H9 (cell line): ENCODE data around the gene RETN. TPM values are rescaled to one million over a fixed set of nuclear protein-coding genes. Genes with fewer than 3 reads are reported as not detected.
A peak's percentile ranks its signal among the peaks of the same experiment; 100 is the strongest.

Experiments used
- DNase-seq: peaks from one replicate; pipeline ENCODE4 v3.0.0-alpha.2; 2017
- H2AFZ ChIP-seq: one replicate; pipeline ENCODE4 v1.6.1; 2013; ENCODE audit warnings: mild to moderate bottlenecking, low read length, control low read depth, moderate library complexity
- H2AK5ac ChIP-seq: 2 replicates; pipeline ENCODE4 v1.6.1; 2013; ENCODE audit warnings: low read length, control low read depth, mixed read lengths; ENCODE audit not compliant: insufficient read length
- H2BK120ac ChIP-seq: one replicate; pipeline ENCODE4 v1.6.1; 2013; ENCODE audit warnings: low read depth, mild to moderate bottlenecking, low read length, control low read depth, inconsistent platforms; ENCODE audit not compliant: poor library complexity, severe bottlenecking
- H2BK12ac ChIP-seq: 2 replicates; pipeline ENCODE4 v1.6.1; 2013; ENCODE audit warnings: low read length, control low read depth, mixed read lengths, low read depth; ENCODE audit not compliant: insufficient read length
- H2BK15ac ChIP-seq: 2 replicates; pipeline ENCODE4 v1.6.1; 2013; ENCODE audit warnings: low read depth, low read length, control low read depth
- H2BK20ac ChIP-seq: one replicate; pipeline ENCODE4 v1.6.1; 2013; ENCODE audit warnings: low read depth, mild to moderate bottlenecking, low read length, control low read depth, inconsistent platforms; ENCODE audit not compliant: poor library complexity, severe bottlenecking
- H2BK5ac ChIP-seq: 2 replicates; pipeline ENCODE4 v1.6.1; 2013; ENCODE audit warnings: low read length, control low read depth, mixed read lengths; ENCODE audit not compliant: insufficient read length
- H3K14ac ChIP-seq: 2 replicates; pipeline ENCODE4 v1.6.1; 2013; ENCODE audit warnings: low read length, control low read depth; ENCODE audit not compliant: insufficient read depth
- H3K18ac ChIP-seq: 2 replicates; pipeline ENCODE4 v1.6.1; 2013; ENCODE audit warnings: low read depth, mild to moderate bottlenecking, mixed read lengths, low read length, control low read depth; ENCODE audit not compliant: insufficient read length
- H3K23ac ChIP-seq: 2 replicates; pipeline ENCODE4 v1.6.1; 2013; ENCODE audit warnings: low read length, control low read depth, mixed read lengths, low read depth; ENCODE audit not compliant: insufficient read length
- H3K23me2 ChIP-seq: 2 replicates; pipeline ENCODE4 v1.6.1; 2013; ENCODE audit warnings: low read depth, mild to moderate bottlenecking, mixed read lengths, low read length, control low read depth; ENCODE audit not compliant: insufficient read length, poor library complexity, severe bottlenecking
- H3K27ac ChIP-seq: 2 replicates; pipeline ENCODE4 v1.5.1; 2013; ENCODE audit warnings: low read length, control low read depth, mixed read lengths, low read depth; ENCODE audit not compliant: insufficient read length
- H3K27me3 ChIP-seq: 2 replicates; pipeline ENCODE4 v1.6.1; 2013; ENCODE audit warnings: low read length, control low read depth, inconsistent platforms; ENCODE audit not compliant: insufficient read depth
- H3K4ac ChIP-seq: 2 replicates; pipeline ENCODE4 v1.6.1; 2013; ENCODE audit warnings: low read depth, mild to moderate bottlenecking, control low read depth, inconsistent platforms, low read length, moderate library complexity
- H3K4me1 ChIP-seq: 2 replicates; pipeline ENCODE4 v1.6.1; 2013; ENCODE audit warnings: low read length, control low read depth, inconsistent platforms; ENCODE audit not compliant: insufficient read depth
- H3K4me2 ChIP-seq: 2 replicates; pipeline ENCODE4 v1.6.1; 2013; ENCODE audit warnings: low read length, control low read depth, mixed read lengths; ENCODE audit not compliant: insufficient read length, insufficient read depth
- H3K56ac ChIP-seq: 2 replicates; pipeline ENCODE4 v1.6.1; 2013; ENCODE audit warnings: low read depth, mild to moderate bottlenecking, mixed read lengths, low read length, control low read depth; ENCODE audit not compliant: insufficient read length
- H3K79me1 ChIP-seq: 2 replicates; pipeline ENCODE4 v1.6.1; 2013; ENCODE audit warnings: low read depth, mild to moderate bottlenecking, moderate library complexity, low read length, control low read depth, inconsistent platforms; ENCODE audit not compliant: insufficient read depth, poor library complexity, severe bottlenecking
- H3K79me2 ChIP-seq: 2 replicates; pipeline ENCODE4 v1.6.1; 2013; ENCODE audit warnings: low read length, control low read depth, inconsistent platforms; ENCODE audit not compliant: insufficient read depth
- H3K9ac ChIP-seq: 2 replicates; pipeline ENCODE4 v1.6.1; 2013; ENCODE audit warnings: low read length, control low read depth, mixed read lengths; ENCODE audit not compliant: insufficient read length; ENCODE audit errors: extremely low read depth
- H3K9me3 ChIP-seq: one replicate; pipeline ENCODE4 v1.6.1; 2013; ENCODE audit warnings: low read depth, low read length, inconsistent platforms; ENCODE audit not compliant: control insufficient read depth
- H3T11ph ChIP-seq: one replicate; pipeline ENCODE4 v1.6.1; 2013; ENCODE audit warnings: mild to moderate bottlenecking, low read length, control low read depth, inconsistent platforms
- H4K20me1 ChIP-seq: one replicate; pipeline ENCODE4 v1.6.1; 2013; ENCODE audit not compliant: control insufficient read depth, insufficient read length, insufficient read depth
- H4K5ac ChIP-seq: 2 replicates; pipeline ENCODE4 v1.6.1; 2013; ENCODE audit warnings: low read depth, mild to moderate bottlenecking, mixed read lengths, low read length, control low read depth; ENCODE audit not compliant: insufficient read length
- H4K8ac ChIP-seq: replicated peaks from 2 replicates; pipeline ENCODE4 v1.6.1; 2013; ENCODE audit warnings: low read length, control low read depth, mixed read lengths, low read depth; ENCODE audit not compliant: insufficient read length
- H4K91ac ChIP-seq: 2 replicates; pipeline ENCODE4 v1.6.1; 2013; ENCODE audit warnings: low read depth, mild to moderate bottlenecking, moderate library complexity, mixed read lengths, low read length, control low read depth; ENCODE audit not compliant: insufficient read length
- H3K27ac Mint-ChIP-seq, 3 experiments: 2 replicates in 2 of 3; 3 replicates in 1 of 3; pipeline ENCODE4 v1.8.0; 2020 to 2021; ENCODE audit warnings: mixed read lengths in 3 of 3, mild to moderate bottlenecking in 1 of 3, moderate library complexity in 1 of 3
- H3K27me3 Mint-ChIP-seq: 2 replicates; pipeline ENCODE4 v1.8.0; 2021; ENCODE audit warnings: low read depth, mild to moderate bottlenecking, moderate library complexity, mixed read lengths
- H3K36me3 Mint-ChIP-seq, 3 experiments: 2 replicates in 2 of 3; 3 replicates in 1 of 3; pipeline ENCODE4 v1.8.0; 2020 to 2021; ENCODE audit warnings: low read depth in 3 of 3, mixed read lengths in 3 of 3; ENCODE audit not compliant: insufficient read depth in 1 of 3
- H3K4me1 Mint-ChIP-seq, 2 experiments: 2 replicates each; pipeline ENCODE4 v1.8.0; 2020; ENCODE audit warnings: mixed read lengths in 2 of 2
- H3K4me3 Mint-ChIP-seq, 2 experiments: 2 replicates in 1 of 2; 3 replicates in 1 of 2; pipeline ENCODE4 v1.8.0; 2020 to 2021; ENCODE audit warnings: mild to moderate bottlenecking in 2 of 2, mixed read lengths in 2 of 2, moderate library complexity in 1 of 2
- H3K9me3 Mint-ChIP-seq, 2 experiments: 2 replicates in 1 of 2; 3 replicates in 1 of 2; pipeline ENCODE4 v1.8.0; 2020; ENCODE audit warnings: mild to moderate bottlenecking in 2 of 2, mixed read lengths in 2 of 2, moderate library complexity in 1 of 2
- WGBS: extraction: QIAGEN DNeasy Blood & Tissue Kit; methylation state at CpG from one replicate; pipeline ENCODE4 v1.1.7; 2013; ENCODE audit warnings: missing lambda C conversion rate, low lambda C conversion rate, mixed read lengths; ENCODE audit not compliant: insufficient read length; ENCODE audit errors: extremely low coverage; 5-methylcytosine and 5-hydroxymethylcytosine counted together
- total RNA-seq: library from RNA; stranded (reverse); gene quantifications from 2 replicates; pipeline ENCODE4 v1.2.1, GENCODE V29; 2021
- TF ChIP-seq, protein P1 (sequence below): fragments of 200-600 bp; sonication (generic); conservative IDR thresholded peaks from 3 replicates; pipeline ENCODE4 v1.8.0; 2021; ENCODE audit warnings: antibody characterized with exemption, mild to moderate bottlenecking

RETN gene
- total RNA-seq, 1 experiment from 2014 or later, result not detected

DNA sequence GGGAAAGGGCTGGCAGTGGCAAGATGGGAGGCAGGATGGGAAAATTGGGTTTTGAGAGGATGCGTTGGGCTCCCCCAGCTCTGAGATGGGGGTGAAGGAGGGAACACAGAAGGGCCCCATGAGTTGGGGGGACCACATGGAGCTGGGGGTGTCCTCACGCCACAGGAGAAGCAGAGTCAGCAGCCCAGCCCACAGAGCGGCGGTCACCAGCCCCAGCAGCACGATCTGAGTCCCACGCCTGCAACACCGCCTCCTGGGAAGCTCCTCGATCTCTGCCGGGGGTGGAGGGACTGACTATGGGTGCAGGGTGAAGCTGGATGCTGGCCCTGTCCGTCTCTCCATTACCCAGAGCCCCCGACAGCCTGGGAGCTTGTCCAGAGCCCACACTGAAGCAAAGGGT lies 29.7 kb downstream of the RETN start:
- H3K14ac ChIP-seq, result peak overlapping the region; percentile 63
- H3K23ac ChIP-seq, result no peak overlapping the region
- no peak overlapping the region for H3K4me2 ChIP-seq
- H3K9ac ChIP-seq, result no peak overlapping the region
- no peak overlapping the region for H3T11ph ChIP-seq
- no peaks in the 10 kb centered on the region for H4K20me1 ChIP-seq
- H3K4me1 ChIP-seq, result no peaks in the 10 kb centered on the region; the same call in 1 of the 2 replicates
- H2BK120ac ChIP-seq, result no peak overlapping the region
- DNase-seq, result no peak
- no peak overlapping the region for H3K27ac ChIP-seq
- H2AK5ac ChIP-seq, result no peak overlapping the region
- H4K5ac ChIP-seq, result no peak overlapping the region
- H2BK20ac ChIP-seq, result no peak overlapping the region
- Mint-ChIP-seq H3K27ac (no peak overlapping the region), H3K27me3 (peaks cover 64% of the 10 kb centered on the region), H3K36me3 (no peaks in the 10 kb centered on the region; a peak in 1 of 7 replicates), H3K4me3 (no peak overlapping the region), H3K9me3 (no peaks in the 10 kb centered on the region), H3K4me1 (peaks cover 8 to 28% of the 10 kb centered on the region in 2 experiments)
- no peak overlapping the region for H2AFZ ChIP-seq
- no peaks in the 10 kb centered on the region for H3K79me2 ChIP-seq
- H3K9me3 ChIP-seq, result no peaks in the 10 kb centered on the region
- no peak overlapping the region for H2BK5ac ChIP-seq
- H3K27me3 ChIP-seq, result no peaks in the 10 kb centered on the region
- no peak overlapping the region for H2BK12ac ChIP-seq
- TF ChIP-seq, protein P1, sequence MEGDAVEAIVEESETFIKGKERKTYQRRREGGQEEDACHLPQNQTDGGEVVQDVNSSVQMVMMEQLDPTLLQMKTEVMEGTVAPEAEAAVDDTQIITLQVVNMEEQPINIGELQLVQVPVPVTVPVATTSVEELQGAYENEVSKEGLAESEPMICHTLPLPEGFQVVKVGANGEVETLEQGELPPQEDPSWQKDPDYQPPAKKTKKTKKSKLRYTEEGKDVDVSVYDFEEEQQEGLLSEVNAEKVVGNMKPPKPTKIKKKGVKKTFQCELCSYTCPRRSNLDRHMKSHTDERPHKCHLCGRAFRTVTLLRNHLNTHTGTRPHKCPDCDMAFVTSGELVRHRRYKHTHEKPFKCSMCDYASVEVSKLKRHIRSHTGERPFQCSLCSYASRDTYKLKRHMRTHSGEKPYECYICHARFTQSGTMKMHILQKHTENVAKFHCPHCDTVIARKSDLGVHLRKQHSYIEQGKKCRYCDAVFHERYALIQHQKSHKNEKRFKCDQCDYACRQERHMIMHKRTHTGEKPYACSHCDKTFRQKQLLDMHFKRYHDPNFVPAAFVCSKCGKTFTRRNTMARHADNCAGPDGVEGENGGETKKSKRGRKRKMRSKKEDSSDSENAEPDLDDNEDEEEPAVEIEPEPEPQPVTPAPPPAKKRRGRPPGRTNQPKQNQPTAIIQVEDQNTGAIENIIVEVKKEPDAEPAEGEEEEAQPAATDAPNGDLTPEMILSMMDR, result no peak
- no peak overlapping the region for H4K8ac ChIP-seq
- H3K56ac ChIP-seq, result no peak overlapping the region
- no peak overlapping the region for H3K4ac ChIP-seq
- H3K23me2 ChIP-seq, result no peaks in the 10 kb centered on the region
- no CpG with 5 or more reads among the region's 11 CpGs for WGBS
- no peak overlapping the region for H4K91ac ChIP-seq
- no peak overlapping the region for H3K18ac ChIP-seq
- H3K79me1 ChIP-seq, result no peaks in the 10 kb centered on the region
- H2BK15ac ChIP-seq, result no peak overlapping the region
